Activated CD4-positive, alpha-beta T cell treated with anti-CD3 and anti-CD28 coated beads, Interleukin-2, amount 50 U/mL, for 24 hours (primary cell): ENCODE data around the gene TTLL5.
"Not testable (repeated sequence)": the region's sequence is repeated elsewhere in the genome, so short reads cannot be mapped to it uniquely, and the experiment has no call there.

Experiments used
- DNase-seq, 2 donors: peaks; one replicate each; pipeline ENCODE4 v3.0.0-alpha.2; 2020; ENCODE audit warnings: low read depth in 1 of 2, low spot score in 1 of 2

The TTLL5 gene

DNA sequence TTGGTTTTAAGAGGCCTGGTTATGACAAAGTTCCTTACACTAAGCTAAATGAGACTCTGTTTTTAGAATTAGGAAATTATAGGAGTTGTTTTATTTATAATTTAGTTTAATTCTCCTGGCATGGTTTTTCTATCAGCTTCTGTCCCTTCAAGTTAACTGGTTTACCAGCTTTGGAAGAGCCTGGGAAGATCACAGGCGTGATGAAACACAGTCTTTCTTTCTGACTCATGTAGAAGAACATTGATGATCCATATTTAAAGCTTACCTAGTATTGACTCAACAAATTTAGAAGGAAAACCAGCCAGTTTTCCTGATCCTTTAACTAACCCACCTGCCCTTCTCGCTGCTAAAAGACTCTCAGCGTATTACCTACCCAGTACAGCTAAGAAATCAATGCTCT lies 165.6 kb downstream of the TTLL5 start:
- DNase-seq = no peak

DNA sequence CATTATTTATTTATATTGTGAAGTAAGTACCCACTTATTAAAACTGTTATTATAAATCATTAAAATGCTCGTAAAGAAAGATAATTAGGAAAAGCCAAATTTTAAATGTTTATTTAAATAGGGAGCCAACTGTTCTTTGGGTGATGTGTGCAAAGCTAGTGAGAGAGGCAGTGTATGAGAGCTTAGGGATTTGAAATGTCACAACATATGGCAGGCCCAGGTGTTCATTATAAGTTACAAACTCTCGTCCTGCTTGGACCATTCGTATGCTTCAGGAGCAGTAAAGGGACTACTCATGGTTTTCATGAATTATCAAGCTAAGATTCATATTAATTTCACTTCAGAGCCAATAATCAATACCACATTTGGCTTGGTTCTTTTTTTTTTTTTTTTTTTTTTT lies 166.3 kb downstream of the TTLL5 start:
- no peak for DNase-seq

DNA sequence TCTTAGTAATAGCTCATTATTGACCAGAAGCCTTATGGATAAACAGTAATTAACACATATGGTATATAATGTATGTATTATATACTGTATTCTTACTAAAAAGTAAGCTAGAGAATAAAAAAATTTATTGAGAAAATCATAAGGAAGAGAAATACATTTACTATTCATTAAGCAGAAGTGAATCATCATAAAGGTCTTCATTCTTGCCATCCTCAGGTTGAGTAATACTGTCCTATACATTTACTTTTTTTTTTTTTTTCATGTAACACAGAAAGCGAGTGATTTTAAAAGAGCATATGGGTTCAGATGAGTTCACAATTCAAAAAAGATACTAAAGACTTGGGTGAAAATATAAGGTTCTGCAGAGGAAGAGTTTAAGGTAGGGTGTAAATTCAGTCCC lies 168.3 kb downstream of the TTLL5 start:
- no peak for DNase-seq

DNA sequence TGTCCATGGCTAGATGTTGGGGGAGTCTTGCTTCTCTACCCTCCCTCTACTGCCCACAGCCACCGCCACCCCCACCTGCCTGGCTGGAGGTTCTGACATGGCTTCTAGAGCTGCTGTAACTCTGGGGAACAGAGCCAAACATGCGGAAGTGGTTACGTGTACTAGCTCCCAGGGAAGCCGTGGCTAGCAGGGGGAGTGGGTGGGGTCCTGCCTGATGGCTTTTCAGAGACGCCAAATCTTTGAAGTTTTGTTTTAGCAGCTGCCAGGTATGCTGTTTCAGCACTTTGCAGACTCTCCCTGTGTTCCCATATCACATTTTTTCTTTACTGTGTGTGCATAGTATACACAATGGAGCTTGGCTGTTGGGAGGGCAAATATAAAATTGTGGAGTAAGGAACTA lies 170.4 kb downstream of the TTLL5 start:
- DNase-seq = no peak

DNA sequence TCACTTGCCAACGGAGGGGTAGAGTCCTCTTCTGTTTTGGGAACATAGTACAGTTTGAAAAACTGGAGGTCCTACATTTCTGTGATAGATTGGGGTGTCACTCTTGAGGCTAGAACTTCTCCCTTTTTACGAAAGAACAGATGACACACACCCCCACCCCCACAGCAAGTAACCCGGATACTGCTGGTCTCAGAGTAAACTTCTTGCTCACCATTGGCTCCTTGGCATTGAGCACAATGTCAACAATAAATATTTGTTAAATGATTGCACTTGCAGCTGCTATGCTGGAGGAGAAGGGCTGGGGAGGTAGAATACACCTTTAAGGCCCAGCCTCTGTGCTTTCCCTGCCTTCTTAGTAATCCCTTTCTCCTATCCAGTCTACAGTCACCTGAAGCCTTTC lies 170.9 kb downstream of the TTLL5 start:
- DNase-seq = no peak

DNA sequence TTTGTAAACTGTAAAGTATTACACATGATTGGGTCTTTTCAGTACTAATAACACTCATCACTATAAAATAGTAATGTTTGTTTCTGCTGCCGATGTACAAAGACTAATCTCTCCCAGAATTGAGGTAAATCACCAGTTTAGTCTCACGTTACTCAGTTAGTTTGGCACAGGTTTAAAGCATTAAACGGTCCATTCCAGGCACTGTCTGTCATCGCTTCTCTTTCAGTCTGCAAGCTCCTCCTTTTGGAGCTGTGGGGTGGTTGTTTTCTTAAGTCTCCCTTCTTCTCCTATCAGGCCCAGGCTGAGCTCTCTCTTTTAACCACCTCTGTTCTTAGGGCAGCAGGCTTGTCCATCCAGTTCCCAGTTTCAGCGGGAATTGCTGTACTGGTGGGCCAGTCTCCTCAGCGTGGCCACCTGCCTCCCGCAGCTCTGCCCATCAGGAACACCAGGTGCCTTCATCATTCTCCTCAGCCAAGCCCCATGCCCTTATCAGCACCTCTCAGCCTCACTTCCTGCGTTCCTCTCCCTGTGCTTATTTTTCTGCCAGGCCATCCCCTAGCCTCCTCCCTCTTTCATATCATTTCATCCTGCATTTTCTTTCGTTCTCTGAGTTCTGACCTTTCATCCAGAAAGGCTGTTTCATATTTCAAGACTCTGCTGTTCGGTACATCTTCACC lies 171.7 kb downstream of the TTLL5 start:
- no peak for DNase-seq

DNA sequence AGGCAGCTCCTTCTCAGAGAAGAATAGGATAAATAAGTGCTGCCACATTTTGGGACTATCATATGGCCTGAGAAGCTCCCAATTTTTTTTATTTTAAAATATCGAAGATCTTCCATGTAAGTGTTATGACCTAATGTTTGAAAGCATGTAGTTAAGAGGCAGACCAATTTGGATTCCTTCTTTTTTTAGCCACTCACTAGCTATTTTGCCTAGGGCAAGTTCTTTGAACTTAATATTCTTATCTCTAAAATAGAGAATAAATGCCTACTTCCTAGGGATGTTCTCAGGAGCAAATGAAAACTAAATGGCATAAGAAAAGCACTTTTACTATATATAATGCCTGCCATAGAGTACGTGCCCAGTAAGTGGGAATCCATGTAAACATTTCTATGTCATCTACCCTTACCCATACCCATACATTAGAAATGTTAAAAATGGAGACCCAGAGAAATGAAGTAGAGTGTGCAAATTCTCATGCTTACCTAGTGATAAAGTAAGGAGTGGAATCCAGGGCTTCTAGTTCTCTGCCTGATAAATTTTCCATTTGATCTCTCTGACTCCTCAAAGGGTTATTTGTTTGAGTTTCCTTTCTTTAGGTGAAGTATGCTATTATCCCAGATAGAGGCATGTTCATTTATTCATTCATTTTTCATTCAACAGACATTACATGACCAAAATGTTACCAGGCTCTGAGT lies 172.4 kb downstream of the TTLL5 start:
- DNase-seq = no peak

DNA sequence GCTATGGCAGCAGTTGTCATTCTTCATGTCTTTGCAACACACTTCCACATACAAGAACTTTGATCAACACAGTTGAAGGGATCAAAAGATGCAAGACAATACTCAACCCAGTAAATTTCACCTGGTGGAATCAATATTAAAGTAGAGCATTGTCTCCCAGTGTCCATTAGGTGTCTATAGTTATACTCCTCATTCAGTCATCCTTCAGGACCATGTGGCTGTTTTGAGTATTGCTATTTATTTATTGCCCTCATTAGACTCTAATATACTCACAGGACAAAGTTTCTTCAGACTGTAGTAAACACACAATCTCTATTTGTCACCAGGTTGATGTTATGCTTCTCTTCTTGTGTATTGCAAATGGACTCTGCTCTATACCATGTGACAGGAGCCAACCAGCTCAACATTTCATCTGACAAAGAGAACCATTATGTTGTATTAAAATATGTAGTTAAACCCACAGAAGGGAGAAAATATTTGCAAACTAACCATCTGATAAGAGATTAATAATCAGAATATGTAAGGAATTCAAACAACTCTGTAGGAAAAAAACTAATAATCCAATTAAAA lies 174.2 kb downstream of the TTLL5 start:
- DNase-seq = no peak

DNA sequence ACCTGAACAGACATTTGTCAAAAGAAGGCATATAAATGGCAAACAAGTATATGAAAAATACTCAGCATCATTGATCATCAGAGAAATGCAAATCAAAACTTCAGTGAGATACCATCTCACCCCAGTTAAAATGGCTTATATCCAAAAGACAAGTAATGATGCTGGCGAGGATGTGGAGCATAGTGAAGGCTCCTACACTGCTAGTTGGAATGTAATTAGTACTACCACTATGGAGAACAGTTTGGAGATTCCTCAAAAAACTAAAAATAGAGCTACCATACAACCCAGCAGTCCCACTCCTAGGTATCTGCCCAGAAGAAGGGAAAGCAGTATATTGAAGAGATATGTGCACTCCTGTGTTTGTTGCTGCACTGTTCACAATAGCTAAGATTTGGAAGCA lies 174.7 kb downstream of the TTLL5 start:
- DNase-seq = no peak

DNA sequence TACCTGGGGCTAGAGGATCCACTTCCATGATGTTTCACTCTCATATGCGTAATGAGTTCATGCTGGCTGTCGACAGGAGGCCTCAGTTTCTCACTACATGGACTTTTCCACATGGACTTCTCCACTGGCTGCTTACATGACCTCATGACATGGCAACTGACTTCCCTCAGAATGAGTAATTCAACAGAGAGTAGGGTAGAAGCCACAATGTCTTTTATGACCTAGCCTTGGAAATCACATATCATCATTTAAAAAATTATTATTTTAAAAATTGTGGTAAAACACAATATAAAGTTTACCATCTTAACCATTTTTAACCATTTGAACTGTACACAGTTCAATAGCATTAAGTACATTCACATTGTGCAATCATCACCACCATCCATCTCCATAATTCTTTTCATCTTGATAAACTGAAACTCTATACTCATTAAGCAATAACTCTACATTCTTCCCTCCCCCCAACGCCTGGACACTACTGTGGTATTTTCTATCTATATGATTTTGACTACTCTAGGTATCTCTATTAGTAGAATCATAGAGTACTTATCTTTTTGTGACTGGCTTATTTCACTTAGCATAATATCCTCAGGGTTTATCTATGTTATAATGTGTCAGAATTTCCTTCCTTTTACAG lies 176.2 kb downstream of the TTLL5 start:
- no peak for DNase-seq

DNA sequence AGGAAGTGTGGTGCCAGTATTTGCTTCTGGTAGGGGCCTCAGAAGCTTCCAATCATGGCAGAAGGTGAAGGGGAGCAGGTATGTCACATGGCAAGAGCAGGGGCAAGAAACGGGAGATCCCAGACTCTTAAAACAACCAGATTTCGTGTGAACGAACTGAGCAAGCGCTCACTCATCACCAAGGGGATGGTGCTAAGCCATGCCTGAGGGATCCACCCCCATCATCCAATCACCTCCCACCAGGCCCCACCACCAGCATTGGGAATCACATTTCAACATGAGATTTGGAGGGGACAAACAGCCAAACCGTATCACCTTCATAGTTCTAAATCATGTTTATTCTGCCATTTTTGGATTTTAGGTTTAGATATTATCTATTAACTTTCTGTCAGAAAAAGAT lies 179.9 kb downstream of the TTLL5 start:
- DNase-seq = no peak

DNA sequence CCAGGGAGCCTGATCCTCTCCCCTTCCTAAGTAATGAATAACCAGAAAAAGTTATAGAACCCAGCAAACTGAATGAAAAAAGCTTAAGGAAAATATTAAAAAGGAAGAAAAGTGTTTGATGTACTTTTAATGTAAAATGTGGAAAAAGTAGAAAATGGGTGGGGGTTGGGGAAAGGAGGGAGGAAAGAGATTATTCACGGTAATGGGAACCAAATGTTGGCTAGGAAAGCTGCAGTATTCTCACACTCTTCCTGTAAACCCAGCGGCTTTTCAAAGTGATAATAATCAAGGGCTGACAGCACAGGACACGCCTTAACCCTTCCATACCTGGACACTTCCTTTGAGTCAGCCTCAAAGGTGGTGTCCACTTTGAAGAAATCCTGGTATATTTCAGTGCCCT lies 181.5 kb downstream of the TTLL5 start:
- DNase-seq = no peak

DNA sequence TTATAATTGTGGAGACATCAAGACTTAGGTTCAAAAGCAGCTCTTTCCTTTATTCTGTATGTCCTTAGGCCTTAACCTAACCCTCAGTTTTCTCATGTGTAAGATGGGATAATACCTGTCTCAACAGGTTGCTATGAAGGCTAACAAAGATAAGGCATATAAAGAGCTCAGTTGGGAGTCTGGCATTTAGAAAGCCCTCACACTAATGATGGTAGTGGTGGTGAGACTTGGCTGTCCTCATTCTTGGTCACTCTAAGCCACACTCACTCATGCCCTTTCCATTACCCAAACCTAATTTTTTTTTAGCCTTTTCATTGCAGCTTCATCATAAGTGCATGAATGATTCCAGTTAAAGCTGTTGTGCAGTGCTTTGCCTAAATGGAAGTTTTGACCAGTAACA lies 183.4 kb downstream of the TTLL5 start:
- no peak for DNase-seq

DNA sequence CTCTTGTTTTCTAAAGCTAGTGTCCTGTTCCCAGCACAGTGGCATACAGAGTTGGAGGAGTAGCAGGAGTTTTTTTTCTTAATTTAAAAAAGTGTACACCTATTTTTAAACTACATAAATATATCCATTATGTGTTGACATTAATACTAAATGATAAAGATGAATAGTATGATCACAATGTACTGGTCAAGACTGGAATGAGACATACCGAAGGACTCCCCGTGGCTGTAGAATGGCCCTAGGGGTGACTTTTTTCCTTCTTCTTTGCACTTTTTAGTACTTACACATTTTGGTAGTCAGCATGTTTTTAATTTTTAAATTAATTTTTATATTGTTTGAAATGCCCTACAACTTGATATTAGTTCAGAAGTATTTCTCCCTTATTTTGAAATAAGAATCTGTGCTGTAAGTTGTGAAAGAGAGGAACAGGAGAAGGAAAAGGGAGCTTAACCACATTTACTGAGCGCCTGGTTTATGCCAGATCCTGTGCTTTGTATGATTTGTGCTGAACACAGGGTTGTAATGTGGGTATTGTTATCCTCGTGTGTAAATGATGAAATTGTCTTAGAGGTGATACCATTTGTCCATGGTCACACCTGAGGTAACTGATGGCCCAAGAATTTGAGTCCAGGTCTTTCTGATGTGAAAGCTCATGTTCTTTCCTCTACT lies 184.2 kb downstream of the TTLL5 start:
- no peak for DNase-seq

DNA sequence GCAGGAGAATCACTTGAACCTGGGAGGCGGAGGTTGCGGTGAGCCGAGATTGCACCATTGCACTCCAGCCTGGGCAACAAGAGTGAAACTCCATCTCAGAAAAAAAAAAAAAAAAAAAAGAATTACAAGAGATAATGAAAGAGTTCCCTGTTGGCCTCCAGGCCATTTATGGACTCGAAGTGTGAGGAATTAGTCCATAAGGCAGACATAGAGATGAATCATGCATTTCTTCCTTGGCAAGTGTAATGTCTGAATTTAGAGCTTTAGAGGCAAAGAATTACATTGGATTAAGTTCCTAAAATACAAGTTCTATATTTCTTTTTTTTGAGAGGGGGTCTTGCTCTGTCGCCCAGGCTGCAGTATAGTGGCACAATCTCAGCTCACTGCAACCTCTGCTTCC lies 185.6 kb downstream of the TTLL5 start:
- DNase-seq = not testable (repeated sequence)

DNA sequence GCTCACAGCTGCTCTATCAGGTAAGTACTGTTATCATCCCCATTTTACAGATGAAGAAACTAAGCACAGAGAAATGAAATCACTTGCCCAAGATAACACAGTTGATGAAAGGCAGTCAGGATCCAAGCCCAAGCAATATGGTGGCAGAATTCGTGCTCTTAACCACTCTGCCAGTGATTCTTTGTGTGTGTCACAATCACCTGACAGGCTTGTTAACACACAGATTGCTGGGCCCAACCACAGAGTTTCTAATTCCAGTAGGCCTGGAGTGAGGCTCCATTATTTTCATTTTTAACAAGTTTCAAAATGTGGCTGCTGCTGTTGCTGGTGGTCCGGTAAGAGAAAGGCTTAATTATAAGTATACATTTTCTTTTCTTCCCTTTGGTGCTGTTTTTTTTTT lies 186.5 kb downstream of the TTLL5 start:
- no peak for DNase-seq

DNA sequence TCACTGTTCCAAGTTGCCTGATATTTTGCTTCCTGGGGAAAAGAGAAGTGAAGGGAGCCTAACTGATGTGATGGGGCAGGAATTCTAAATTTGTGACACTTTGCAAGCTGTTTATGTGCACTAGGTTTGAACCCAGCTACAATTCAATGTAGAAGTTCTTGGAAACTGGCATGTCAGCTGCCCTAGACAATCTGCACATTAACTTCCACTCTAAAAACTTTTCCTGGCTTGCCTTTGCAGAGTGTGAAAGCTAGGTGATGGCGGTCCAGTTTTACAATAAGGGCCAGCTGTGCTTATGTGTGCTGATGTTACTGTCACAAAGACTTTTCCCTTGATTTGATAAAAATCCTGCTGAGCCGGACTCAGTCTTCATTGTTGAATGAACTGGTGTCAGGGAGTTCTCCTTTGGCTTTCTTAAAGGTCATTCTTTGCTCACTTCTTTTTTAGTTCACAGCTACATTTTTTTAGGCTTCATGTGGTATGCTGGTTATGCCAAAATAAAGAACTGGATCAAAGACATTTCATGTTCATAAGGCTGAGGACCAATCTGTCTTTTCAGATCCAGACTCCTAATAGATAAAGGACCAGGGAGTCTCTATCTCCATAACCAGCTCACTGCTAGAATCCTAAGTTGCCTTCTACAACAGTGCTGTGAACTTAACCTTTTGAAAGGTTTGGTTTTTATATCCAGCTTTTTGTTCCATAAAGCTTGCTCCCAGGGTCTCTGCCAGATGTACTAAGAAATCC lies 187.3 kb downstream of the TTLL5 start:
- DNase-seq = no peak

DNA sequence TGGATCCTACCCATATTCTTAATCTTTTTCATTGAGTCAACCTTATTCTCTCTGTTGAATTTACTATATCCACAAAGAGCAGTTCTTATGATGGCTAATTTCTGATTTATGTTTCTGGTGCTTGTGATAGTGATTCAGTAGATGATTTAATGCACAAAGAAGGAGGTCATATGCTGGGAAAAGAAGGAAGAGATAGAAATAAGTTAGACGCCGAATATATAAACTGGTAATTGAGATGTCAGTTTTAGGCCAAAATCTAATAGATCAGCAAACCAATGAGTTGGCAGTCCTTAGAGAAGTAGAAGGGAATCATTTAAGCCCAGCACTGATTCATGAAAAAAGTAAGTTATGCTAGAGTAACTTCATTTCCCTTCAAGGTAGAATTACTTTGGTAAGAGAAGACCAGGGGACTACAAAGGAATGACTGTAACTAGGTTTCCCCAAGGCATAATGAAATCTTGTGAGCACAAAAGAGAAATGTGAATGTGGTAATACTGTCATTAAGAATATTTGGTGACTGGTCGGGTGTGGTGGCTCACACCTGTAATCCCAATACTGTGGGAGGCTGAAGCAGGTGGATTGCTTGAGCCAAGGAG lies 188.4 kb downstream of the TTLL5 start:
- no peak for DNase-seq

DNA sequence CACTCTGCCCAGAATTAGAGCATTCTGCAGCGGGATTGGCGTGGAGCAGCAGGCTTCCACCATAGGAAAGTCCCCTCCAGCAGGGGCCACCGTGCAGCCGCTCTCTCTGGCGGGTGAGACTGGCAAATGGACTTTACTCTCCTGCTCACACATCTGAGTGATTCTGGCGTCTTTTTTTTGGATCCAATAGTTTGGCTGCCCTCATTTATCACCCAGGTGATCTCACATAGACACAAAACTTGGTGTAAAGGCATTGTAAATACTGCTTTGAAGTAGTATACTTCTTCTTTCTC lies 190.5 kb downstream of the TTLL5 start:
- DNase-seq = no peak

DNA sequence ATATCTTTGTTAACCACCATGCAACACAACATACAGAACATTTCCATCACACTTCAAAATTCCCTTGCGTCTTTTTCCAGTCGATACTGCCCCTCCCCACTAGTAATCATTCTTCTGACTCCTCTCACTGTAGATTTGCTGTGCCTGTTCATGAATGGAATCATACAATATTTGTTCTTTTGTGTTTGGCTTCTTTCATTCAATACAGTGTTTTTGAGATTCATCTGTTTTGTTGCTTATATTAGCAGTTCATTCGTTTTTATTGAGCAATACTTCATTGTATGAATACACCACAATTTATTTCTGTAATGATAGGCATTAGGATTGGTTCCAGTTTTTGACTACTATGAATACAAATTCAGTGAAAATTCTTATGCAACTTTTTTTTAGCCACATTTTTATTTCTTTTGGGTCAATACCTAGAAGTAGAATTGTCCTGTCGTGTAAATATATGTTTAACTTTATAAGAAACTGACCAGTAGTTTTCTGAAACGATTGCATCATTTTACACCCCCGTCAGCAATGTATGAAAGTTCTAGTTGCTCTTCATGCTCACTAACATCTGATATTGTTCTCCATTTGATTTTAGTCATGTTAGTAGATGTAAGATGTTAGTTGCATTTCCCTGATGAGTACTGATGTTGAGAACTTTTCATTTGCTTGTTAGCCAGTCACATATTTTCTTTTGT lies 193.2 kb downstream of the TTLL5 start:
- no peak for DNase-seq
